Ovary (tissue), 9 donors: ENCODE measurements around the gene AGO4. TPM values are rescaled to one million over a fixed set of nuclear protein-coding genes. Genes with fewer than 3 reads are reported as not detected.

ENCODE experiments used
- DNase-seq, 5 donors: peaks; one replicate each; pipeline ENCODE4 v3.0.0-alpha.2; 2019 to 2020
- H3K27ac ChIP-seq, 2 donors: fragments of 200-600 bp; one replicate each; pipeline versions ENCODE4 v1.5.1 to v1.8.0; 2019 to 2022
- H3K27me3 ChIP-seq: fragments of 200-600 bp; one replicate; pipeline ENCODE4 v1.8.0; 2022
- H3K36me3 ChIP-seq: fragments of 200-600 bp; sonication (generic); one replicate; pipeline ENCODE4 v1.5.1; 2019
- H3K4me1 ChIP-seq: one replicate; pipeline ENCODE4 v1.8.1; 2013; ENCODE audit warnings: mild to moderate bottlenecking, moderate library complexity; ENCODE audit not compliant: insufficient read depth
- H3K4me3 ChIP-seq: fragments of 200-600 bp; sonication (generic); one replicate; pipeline ENCODE4 v1.5.1; 2017
- H3K9me3 ChIP-seq, 2 donors: fragments of 200-600 bp in 1 of 2; sonication (generic) in 1 of 2; one replicate each; pipeline versions ENCODE4 v1.5.1 to v1.8.1; 2013 to 2019; ENCODE audit warnings: mild to moderate bottlenecking in 1 of 2, moderate library complexity in 1 of 2
- CTCF ChIP-seq, 3 donors: fragments of 450-650 bp in 2 of 3; fragments of 200-600 bp in 1 of 3; IDR thresholded peaks; one replicate each; pipeline versions ENCODE4 v1.5.1 to v1.8.0; 2016 to 2022; ENCODE audit warnings: antibody characterized with exemption in 3 of 3, mild to moderate bottlenecking in 1 of 3
- EP300 ChIP-seq: sonication (generic); formaldehyde crosslinking; IDR thresholded peaks from one replicate; pipeline ENCODE4 v1.6.1; 2017; ENCODE audit warnings: antibody characterized with exemption
- POLR2A ChIP-seq: fragments of 450-650 bp; IDR thresholded peaks from one replicate; pipeline ENCODE4 v1.6.1; 2017; ENCODE audit warnings: antibody characterized with exemption, mild to moderate bottlenecking, moderate library complexity
- WGBS, 3 donors: extraction: QIAGEN DNeasy Blood & Tissue Kit in 1 of 3; methylation state at CpG; one replicate each; pipeline versions ENCODE4 v1.1.5 to v1.1.7; 2013 to 2017; 5-methylcytosine and 5-hydroxymethylcytosine counted together
- intact Hi-C, 4 donors: fragments of 100-400 bp; cut with DNase I; formaldehyde crosslinking; loops; one replicate each; pipeline versions ENCODE4 v1.11.0 to v1.15.1; 2022 to 2023
- polyA plus RNA-seq, 2 donors: library from polyadenylated mRNA; stranded (reverse); fragments of 200-250 nt in 1 of 2; fragments of 350-450 nt in 1 of 2; fragmentation: Illumina TruSeq in 1 of 2; extraction: RNeasy Lipid Tissue Mini Kit (QIAGEN cat#74804) in 1 of 2; gene quantifications; one replicate each; pipeline ENCODE4 v1.2.3, GENCODE V29; 2013 to 2014
- total RNA-seq, 7 donors: library from RNA; depleted of rRNA in 2 of 7; stranded (reverse); fragments of >200 nt in 2 of 7; fragmentation: NEBNext Ultra II Directional in 3 of 7; extraction: Animal tissue kit (Norgen Biotek cat#: 25700) in 3 of 7; gene quantifications; one replicate each; pipeline versions ENCODE4 v1.1.0 to v1.2.4, GENCODE V29; 2016 to 2023
- donor health status: DM: no; HTN: no; CAD: no; lungs with moderate emphysema.
- donor health status: DM: no; HTN: no; CAD: no.
- donor health status: Bipolar disorder and iron deficiency.
- donor health status: DM: yes; HTN: yes; CAD: no.
- donor health status: DM: no; HTN: no; CAD: no.
- donor health status: DM: yes; HTN: yes; CAD: no.

Gene AGO4
- total and polyA plus RNA-seq, 9 donors = 6.5 to 14.3 (median 9.9) TPM

- no peak for DNase-seq
- no peaks in the 10 kb centered on the region for H3K9me3 ChIP-seq
- intact Hi-C loops = no loop called here
- H3K4me3 ChIP-seq = no peak overlapping the region
- no peaks in the 10 kb centered on the region for H3K27me3 ChIP-seq
- no peak overlapping the region for H3K27ac ChIP-seq
- WGBS, 3 donors = 35 to 63% (median 56%) methylated on average over 1 of the region's 1 CpG
- H3K36me3 ChIP-seq = no peaks in the 10 kb centered on the region
- TF ChIP-seq POLR2A (no peak), EP300 (no peak), CTCF (IDR thresholded peaks at IDR 0.05) (no peak)
- peaks cover under 1% of the 10 kb centered on the region for H3K4me1 ChIP-seq
These were observed 49.1 kb downstream of the AGO4 start for GRCh38 chr1:35856964-35857363.

GRCh38 chr1:35857830-35858229, 50.0 kb downstream of the AGO4 start:
- DNase-seq = no peak
- H3K36me3 ChIP-seq = no peaks in the 10 kb centered on the region
- no peaks in the 10 kb centered on the region for H3K27me3 ChIP-seq
- TF ChIP-seq EP300 = no peak
- H3K4me1 ChIP-seq = no peaks in the 10 kb centered on the region
- H3K9me3 ChIP-seq = no peaks in the 10 kb centered on the region
- H3K27ac ChIP-seq = no peak overlapping the region
- intact Hi-C loops = no loop called here
- no peak overlapping the region for H3K4me3 ChIP-seq

- TF ChIP-seq POLR2A = no peak
- no peak for TF ChIP-seq EP300
- no peak for TF ChIP-seq CTCF (IDR thresholded peaks at IDR 0.05)
- Histone ChIP-seq H3K27ac (no peak overlapping the region), H3K36me3 (no peaks in the 10 kb centered on the region), H3K27me3 (no peaks in the 10 kb centered on the region), H3K4me1 (no peaks in the 10 kb centered on the region), H3K4me3 (no peak overlapping the region), H3K9me3 (no peaks in the 10 kb centered on the region)
- intact Hi-C loops = no loop called here
- DNase-seq = no peak
- 80 to 86% (median 82%) methylated on average over 3 of the region's 3 CpGs for WGBS, 3 donors
These were observed 52.9 kb downstream of the AGO4 start for GRCh38 chr1:35860696-35861095.

- H3K4me3 ChIP-seq = no peak overlapping the region
- no peaks in the 10 kb centered on the region for H3K9me3 ChIP-seq
- intact Hi-C loops = no loop called here
- no peaks in the 10 kb centered on the region for H3K27me3 ChIP-seq
- H3K36me3 ChIP-seq = no peaks in the 10 kb centered on the region
- DNase-seq = no peak
- no peaks in the 10 kb centered on the region for H3K4me1 ChIP-seq
- no peak overlapping the region for H3K27ac ChIP-seq
- WGBS, 3 donors = 97 to 100% (median 98%) methylated on average over 1 of the region's 1 CpG
- no peak for TF ChIP-seq POLR2A
- no peak for TF ChIP-seq CTCF (IDR thresholded peaks at IDR 0.05)
- TF ChIP-seq EP300 = no peak
These were observed 55.3 kb downstream of the AGO4 start for GRCh38 chr1:35863136-35863535.

GRCh38 chr1:35863881-35864625, 56.2 kb downstream of the AGO4 start:
- Histone ChIP-seq H3K27me3 (no peaks in the 10 kb centered on the region), H3K4me1 (no peaks in the 10 kb centered on the region), H3K4me3 (no peak overlapping the region), H3K36me3 (no peaks in the 10 kb centered on the region), H3K9me3 (no peaks in the 10 kb centered on the region), H3K27ac (no peak overlapping the region)
- 43 to 48% (median 45%) methylated on average over 3 of the region's 3 CpGs for WGBS, 3 donors
- intact Hi-C loops = no loop called here
- TF ChIP-seq EP300 = no peak
- no peak for TF ChIP-seq POLR2A
- no peak for TF ChIP-seq CTCF (IDR thresholded peaks at IDR 0.05)
- DNase-seq = no peak
